ENCODE measurements around the gene ASB4.

- TF ChIP-seq, protein P1, sequence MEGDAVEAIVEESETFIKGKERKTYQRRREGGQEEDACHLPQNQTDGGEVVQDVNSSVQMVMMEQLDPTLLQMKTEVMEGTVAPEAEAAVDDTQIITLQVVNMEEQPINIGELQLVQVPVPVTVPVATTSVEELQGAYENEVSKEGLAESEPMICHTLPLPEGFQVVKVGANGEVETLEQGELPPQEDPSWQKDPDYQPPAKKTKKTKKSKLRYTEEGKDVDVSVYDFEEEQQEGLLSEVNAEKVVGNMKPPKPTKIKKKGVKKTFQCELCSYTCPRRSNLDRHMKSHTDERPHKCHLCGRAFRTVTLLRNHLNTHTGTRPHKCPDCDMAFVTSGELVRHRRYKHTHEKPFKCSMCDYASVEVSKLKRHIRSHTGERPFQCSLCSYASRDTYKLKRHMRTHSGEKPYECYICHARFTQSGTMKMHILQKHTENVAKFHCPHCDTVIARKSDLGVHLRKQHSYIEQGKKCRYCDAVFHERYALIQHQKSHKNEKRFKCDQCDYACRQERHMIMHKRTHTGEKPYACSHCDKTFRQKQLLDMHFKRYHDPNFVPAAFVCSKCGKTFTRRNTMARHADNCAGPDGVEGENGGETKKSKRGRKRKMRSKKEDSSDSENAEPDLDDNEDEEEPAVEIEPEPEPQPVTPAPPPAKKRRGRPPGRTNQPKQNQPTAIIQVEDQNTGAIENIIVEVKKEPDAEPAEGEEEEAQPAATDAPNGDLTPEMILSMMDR (IDR thresholded peaks at IDR 0.05): no peak
- TF ChIP-seq POLR2A (IDR thresholded peaks at IDR 0.05): no peak
Measured at GRCh38 chr7:95525503-95525902, 39.8 kb downstream of the ASB4 start.

Measured in uterus (tissue), 2 donors.